A549 (cell line): ENCODE results near the gene BNC2.

Experiments
- CEBPB ChIP-seq, 2 experiments: fragments of >200 bp in 1 of 2; sonication (Bioruptor Twin) in 1 of 2; formaldehyde crosslinking in 1 of 2; IDR thresholded peaks; 2 replicates each; pipeline ENCODE4 v1.6.1; 2012 to 2016
- CHD4 ChIP-seq: fragments of 200-600 bp; sonication (generic); IDR thresholded peaks from 2 replicates; pipeline ENCODE4 v1.6.1; 2016; ENCODE audit warnings: antibody characterized with exemption, mild to moderate bottlenecking, borderline replicate concordance
- CTCF ChIP-seq: fragments of >200 bp; sonication (Bioruptor Twin); formaldehyde crosslinking; IDR thresholded peaks from 3 replicates; pipeline ENCODE4 v1.5.1; 2016
- EHF ChIP-seq: fragments of 250-450 bp; sonication (Bioruptor Pico); IDR thresholded peaks from 2 replicates; pipeline ENCODE4 v1.5.0; 2020; ENCODE audit warnings: mild to moderate bottlenecking
- EP300 ChIP-seq, 2 experiments: fragments of >200 bp; sonication (Bioruptor Twin); formaldehyde crosslinking; IDR thresholded peaks; 2 replicates in 1 of 2; 3 replicates in 1 of 2; pipeline ENCODE4 v1.6.1; 2016 to 2017
- FOXS1 ChIP-seq: fragments of 250-450 bp; sonication (Bioruptor Pico); IDR thresholded peaks from 2 replicates; pipeline ENCODE4 v1.5.0; 2020; ENCODE audit warnings: mild to moderate bottlenecking, moderate library complexity
- JUNB ChIP-seq: fragments of >200 bp; sonication (Bioruptor Twin); formaldehyde crosslinking; IDR thresholded peaks from 2 replicates; pipeline ENCODE4 v1.6.1; 2016
- MYC ChIP-seq: IDR thresholded peaks from 2 replicates; pipeline ENCODE4 v1.6.1; 2012; ENCODE audit warnings: mild to moderate bottlenecking, inconsistent platforms, low read length, improper control_type of control experiment, borderline replicate concordance
- POLR2A ChIP-seq: IDR thresholded peaks from 2 replicates; pipeline ENCODE4 v1.6.1; 2012; ENCODE audit warnings: mild to moderate bottlenecking, low read length
- POLR2AphosphoS2 ChIP-seq: conservative IDR thresholded peaks from 2 replicates; pipeline ENCODE4 v1.6.1; 2012; ENCODE audit warnings: low read length, improper control_type of control experiment, inconsistent platforms
- RAD21 ChIP-seq, 2 experiments: fragments of >200 bp in 1 of 2; sonication (Bioruptor Twin) in 1 of 2; formaldehyde crosslinking in 1 of 2; IDR thresholded peaks in 1 of 2; conservative IDR thresholded peaks in 1 of 2; 2 replicates in 1 of 2; 3 replicates in 1 of 2; pipeline ENCODE4 v1.6.1; 2012 to 2018; ENCODE audit warnings: inconsistent platforms in 1 of 2
- REST ChIP-seq: fragments of 200-600 bp; sonication (generic); IDR thresholded peaks from 2 replicates; pipeline ENCODE4 v1.6.1; 2016; ENCODE audit warnings: antibody characterized with exemption, mild to moderate bottlenecking, moderate library complexity
- SMC3 ChIP-seq: fragments of >200 bp; sonication (Bioruptor Twin); formaldehyde crosslinking; IDR thresholded peaks from 3 replicates; pipeline ENCODE4 v1.6.1; 2018; ENCODE audit warnings: inconsistent platforms

- no peak for TF ChIP-seq CTCF
- no peak for TF ChIP-seq EP300 (IDR thresholded peaks at IDR 0.05)
- no peak for TF ChIP-seq JUNB
- no peak for TF ChIP-seq EHF (CRISPR knock-in tag)
- no peak for TF ChIP-seq POLR2AphosphoS2
- TF ChIP-seq CEBPB (IDR thresholded peaks at IDR 0.05): no peak
- TF ChIP-seq REST: no peak
- no peak for TF ChIP-seq POLR2A
- no peak for TF ChIP-seq SMC3
- no peak for TF ChIP-seq RAD21 (conservative IDR thresholded peaks at IDR 0.05 in 1 of 2, IDR thresholded peaks at IDR 0.05 in 1 of 2)
- no peak for TF ChIP-seq MYC
- TF ChIP-seq FOXS1: no peak
- TF ChIP-seq CHD4: no peak
Observed at GRCh38 chr9:16811987-16812685, 58.3 kb downstream of the BNC2 start.
